MM.1S (cell line): Measurements from ENCODE around the gene INSR.

Source experiments
- DNase-seq: peaks from one replicate; pipeline ENCODE4 v3.0.0-alpha.2; 2015
- H2AFZ ChIP-seq: fragments of 300-600 bp; sonication (generic); 2 replicates; pipeline ENCODE4 v1.6.0; 2016; ENCODE audit warnings: antibody characterized with exemption, low read length
- H3F3A ChIP-seq: fragments of 300-600 bp; sonication (generic); 2 replicates; pipeline ENCODE4 v1.6.1; 2016; ENCODE audit warnings: mild to moderate bottlenecking, antibody characterized with exemption, low read length, moderate library complexity, mixed read lengths; ENCODE audit not compliant: insufficient read depth
- H3K27ac ChIP-seq: fragments of 300-600 bp; sonication (generic); 2 replicates; pipeline ENCODE4 v1.5.1; 2016; ENCODE audit warnings: mild to moderate bottlenecking, low read length
- H3K27me3 ChIP-seq: fragments of 300-600 bp; sonication (generic); replicated peaks from 2 replicates; pipeline ENCODE4 v1.6.0; 2016; ENCODE audit warnings: low read length; ENCODE audit not compliant: insufficient read depth
- H3K36me3 ChIP-seq: fragments of 300-600 bp; sonication (generic); replicated peaks from 2 replicates; pipeline ENCODE4 v1.6.1; 2016; ENCODE audit warnings: mild to moderate bottlenecking, low read length, mixed read lengths; ENCODE audit not compliant: insufficient read depth
- H3K4me1 ChIP-seq: fragments of 300-600 bp; sonication (generic); 2 replicates; pipeline ENCODE4 v1.6.1; 2016; ENCODE audit warnings: low read length, mixed read lengths
- H3K4me2 ChIP-seq: fragments of 300-600 bp; sonication (generic); 2 replicates; pipeline ENCODE4 v1.6.0; 2016; ENCODE audit warnings: low read depth, low read length
- H3K4me3 ChIP-seq: fragments of 300-600 bp; sonication (generic); 2 replicates; pipeline ENCODE4 v1.5.1; 2016; ENCODE audit warnings: low read length, mixed read lengths
- H3K79me2 ChIP-seq: fragments of 300-600 bp; sonication (generic); 2 replicates; pipeline ENCODE4 v1.6.1; 2016; ENCODE audit warnings: mixed run types, low read length, mixed read lengths
- H3K9ac ChIP-seq: fragments of 300-600 bp; sonication (generic); 2 replicates; pipeline ENCODE4 v1.6.1; 2016; ENCODE audit warnings: low read length, mixed read lengths
- H3K9me2 ChIP-seq: fragments of 300-600 bp; sonication (generic); replicated peaks from 2 replicates; pipeline ENCODE4 v1.6.1; 2016; ENCODE audit warnings: mild to moderate bottlenecking, low read length, mixed read lengths; ENCODE audit not compliant: insufficient read depth
- H3K9me3 ChIP-seq: fragments of 300-600 bp; sonication (generic); replicated peaks from 2 replicates; pipeline ENCODE4 v1.6.1; 2016; ENCODE audit warnings: mild to moderate bottlenecking, low read length, mixed read lengths; ENCODE audit not compliant: insufficient read depth
- H4K20me1 ChIP-seq: fragments of 300-600 bp; sonication (generic); 2 replicates; pipeline ENCODE4 v1.6.1; 2016; ENCODE audit warnings: mild to moderate bottlenecking, low read length, moderate library complexity, mixed read lengths; ENCODE audit not compliant: insufficient read depth
- CTCF ChIP-seq: fragments of 300-600 bp; sonication (generic); IDR thresholded peaks from 2 replicates; pipeline ENCODE4 v1.5.1; 2016; ENCODE audit warnings: antibody characterized with exemption, low read length, mixed read lengths
- EZH2 ChIP-seq: fragments of 300-600 bp; sonication (generic); optimal IDR thresholded peaks from 2 replicates; pipeline ENCODE3; 2017; ENCODE audit warnings: low read depth, mild to moderate bottlenecking, antibody characterized with exemption, low read length, mixed read lengths
- EZH2phosphoT487 ChIP-seq: fragments of 300-600 bp; sonication (generic); IDR thresholded peaks from 2 replicates; pipeline ENCODE4 v1.6.1; 2018; ENCODE audit warnings: antibody characterized with exemption, low read length

The INSR gene

GRCh38 chr19:7101498-7102253, 192.5 kb downstream of the INSR start:
- H3K4me3 ChIP-seq: no peak overlapping the region
- H3K79me2 ChIP-seq: no peaks in the 10 kb centered on the region
- no peaks in the 10 kb centered on the region for H3K9me2 ChIP-seq
- H2AFZ ChIP-seq: no peak overlapping the region
- H3K27me3 ChIP-seq: no peaks in the 10 kb centered on the region; the same call in 1 of the 2 replicates
- H3K36me3 ChIP-seq: no peaks in the 10 kb centered on the region
- peak overlapping the region; percentile 4; the same call in 1 of the 2 replicates for H3K4me2 ChIP-seq
- no peaks in the 10 kb centered on the region for H3K9me3 ChIP-seq
- H3K27ac ChIP-seq: no peak overlapping the region
- no peaks in the 10 kb centered on the region for H4K20me1 ChIP-seq
- no peak overlapping the region for H3K9ac ChIP-seq
- TF ChIP-seq EZH2phosphoT487: no peak
- TF ChIP-seq CTCF: no peak
- TF ChIP-seq EZH2: no peak
- DNase-seq: no peak
- 0 out of 2 replicates have a peak, but pooled peaks cover 13% of the 10 kb centered on the region for H3F3A ChIP-seq
- H3K4me1 ChIP-seq: peaks cover 10% of the 10 kb centered on the region; the same call in 1 of the 2 replicates

- Histone ChIP-seq H3K9ac (peak overlapping the region; percentile 77), H3K9me3 (no peaks in the 10 kb centered on the region), H3K79me2 (no peaks in the 10 kb centered on the region), H3F3A (0 out of 2 replicates have a peak, but pooled peaks cover 13% of the 10 kb centered on the region), H3K27me3 (no peaks in the 10 kb centered on the region), H3K9me2 (no peaks in the 10 kb centered on the region), H2AFZ (peak overlapping the region; percentile 67), H3K36me3 (no peaks in the 10 kb centered on the region), H3K4me2 (peak overlapping the region; percentile 61), H3K27ac (peak overlapping the region; percentile 74; the same call in 1 of the 2 replicates), H3K4me3 (peak overlapping the region; percentile 70), H4K20me1 (no peaks in the 10 kb centered on the region), H3K4me1 (peaks cover 10% of the 10 kb centered on the region; the same call in 1 of the 2 replicates)
- no peak for DNase-seq
- TF ChIP-seq CTCF: no peak
Measured at GRCh38 chr19:7099597-7099921, 194.7 kb downstream of the INSR start.

GRCh38 chr19:7098701-7099596, 195.3 kb downstream of the INSR start:
- no peak for TF ChIP-seq EZH2phosphoT487
- no peak for TF ChIP-seq CTCF
- no peak for TF ChIP-seq EZH2
- H2AFZ ChIP-seq: peak overlapping the region; percentile 67
- no peaks in the 10 kb centered on the region for H3K9me2 ChIP-seq
- H3K9me3 ChIP-seq: no peaks in the 10 kb centered on the region
- H3K27ac ChIP-seq: peak overlapping the region; percentile 74
- H3K4me3 ChIP-seq: peak overlapping the region; percentile 70
- peak; percentile 95 for DNase-seq
- peak overlapping the region; percentile 77 for H3K9ac ChIP-seq
- H3F3A ChIP-seq: 0 out of 2 replicates have a peak, but pooled peaks cover 13% of the 10 kb centered on the region
- H3K4me1 ChIP-seq: peaks cover 10% of the 10 kb centered on the region; the same call in 1 of the 2 replicates
- no peaks in the 10 kb centered on the region for H3K27me3 ChIP-seq
- H3K36me3 ChIP-seq: no peaks in the 10 kb centered on the region
- no peaks in the 10 kb centered on the region for H3K79me2 ChIP-seq
- no peaks in the 10 kb centered on the region for H4K20me1 ChIP-seq
- peak overlapping the region; percentile 61 for H3K4me2 ChIP-seq
